G401 (cell line): Measurements from ENCODE around the gene POR. TPM values are rescaled to one million over a fixed set of nuclear protein-coding genes. Genes with fewer than 3 reads are reported as not detected.
A peak's percentile ranks its signal among the peaks of the same experiment; 100 is the strongest.

Source experiments
- DNase-seq: peaks from one replicate; pipeline ENCODE4 v3.0.0-alpha.2; 2015; ENCODE audit warnings: low spot score
- in situ Hi-C: cut with HindIII; loops from 2 replicates; pipeline ENCODE4 v1.10.0; 2016; ENCODE audit warnings: low sequenced_read_pairs, mixed read lengths
- total RNA-seq: library from RNA; depleted of rRNA; stranded (reverse); fragments of >200 nt; shearing (Covaris generic); gene quantifications from 2 replicates; pipeline ENCODE4 v1.2.3, GENCODE V29; 2014

The POR gene
- total RNA-seq, 1 experiment from 2014 or later = 44.1 TPM

DNA sequence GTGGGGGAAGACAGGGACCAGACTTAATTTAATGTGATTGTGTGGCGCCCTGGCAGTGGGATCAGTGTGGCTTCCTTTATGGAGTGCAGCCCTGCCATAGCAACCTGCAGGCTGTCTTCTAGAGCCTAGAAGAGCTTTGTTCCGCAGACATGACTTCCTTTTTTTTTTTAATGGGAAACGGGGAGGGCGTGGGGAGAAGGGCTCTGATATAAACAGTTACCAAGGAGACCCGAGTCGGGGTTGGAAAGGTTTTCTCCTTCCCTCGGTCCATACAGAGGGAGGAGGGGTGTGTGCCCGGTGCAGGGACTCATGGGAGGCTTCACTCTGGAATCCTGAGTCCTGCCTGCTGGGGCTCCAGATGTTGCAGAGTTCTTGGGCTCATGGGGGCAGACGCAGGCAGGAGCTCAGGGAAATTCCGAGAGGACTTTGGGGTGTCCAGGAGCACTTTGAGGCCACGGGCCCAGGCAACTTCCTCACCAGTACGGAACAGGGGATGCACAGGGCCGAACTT is 52.6 kb downstream of the POR start:
- in situ Hi-C loops = no loop called here
- no peak for DNase-seq

DNA sequence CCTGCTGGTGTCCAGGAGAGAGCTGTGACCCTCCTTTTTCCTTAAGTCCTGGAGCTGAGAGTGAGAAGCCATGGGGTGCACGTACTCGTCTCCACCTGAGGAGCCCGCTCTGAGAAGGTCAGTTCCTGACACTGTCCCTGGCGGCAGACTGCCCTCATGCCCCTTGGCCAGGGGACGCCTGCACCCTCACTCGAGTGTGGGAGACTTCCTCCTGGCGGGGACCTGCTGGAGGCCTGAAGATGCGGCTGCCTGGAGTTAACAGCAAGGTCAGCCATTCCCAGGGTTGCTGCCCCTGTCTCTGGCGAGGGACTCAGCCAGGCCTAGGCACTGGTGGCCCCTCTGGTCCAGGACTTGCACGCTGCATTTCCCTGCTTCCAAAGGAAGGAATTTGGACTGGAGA is 53.1 kb downstream of the POR start:
- no peak for DNase-seq
- in situ Hi-C loops = no loop called here

DNA sequence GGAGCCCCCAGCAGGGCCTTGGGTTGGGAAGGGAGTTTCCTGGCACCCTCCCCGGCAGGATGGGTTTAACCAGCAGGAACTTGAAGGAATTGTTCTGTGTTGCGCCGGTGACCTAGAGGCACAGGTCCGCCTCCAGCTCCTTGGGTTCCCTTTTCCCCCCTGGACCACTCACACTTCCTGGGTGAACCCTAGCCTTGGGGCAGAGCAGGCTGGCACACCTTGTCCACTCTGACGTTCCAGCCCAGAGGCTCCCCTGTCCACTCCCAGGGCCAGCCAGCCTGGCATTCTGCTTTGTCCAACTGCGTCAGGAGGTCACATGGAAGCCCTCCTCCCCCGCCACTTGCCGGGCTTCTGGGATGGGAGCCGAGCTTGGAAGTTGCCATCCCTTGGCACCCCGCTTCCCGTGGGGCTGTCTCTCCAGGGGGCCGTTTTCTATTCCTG is 53.6 kb downstream of the POR start:
- DNase-seq = no peak
- in situ Hi-C loops = no loop called here

DNA sequence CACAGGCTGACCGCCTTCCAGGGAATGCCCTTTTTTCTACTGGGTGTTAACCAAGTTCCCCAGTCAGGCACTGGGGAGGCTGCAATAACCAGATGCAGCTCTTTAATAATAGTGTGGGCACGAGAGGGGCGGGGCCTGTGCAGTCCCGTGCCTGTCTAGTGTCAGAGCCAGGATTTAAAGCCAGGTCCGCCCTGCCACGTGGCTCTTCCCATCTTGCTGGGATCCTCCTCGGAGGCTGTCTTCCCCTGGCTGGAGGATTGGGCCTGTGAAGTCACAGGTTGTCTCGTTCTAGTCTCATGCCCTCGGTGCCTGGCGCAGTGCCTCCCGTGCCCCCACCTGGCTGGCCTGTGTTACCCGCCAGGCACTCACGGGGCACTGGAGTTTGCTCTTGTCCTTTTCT is 54.2 kb downstream of the POR start:
- DNase-seq = no peak
- in situ Hi-C loops = no loop called here

DNA sequence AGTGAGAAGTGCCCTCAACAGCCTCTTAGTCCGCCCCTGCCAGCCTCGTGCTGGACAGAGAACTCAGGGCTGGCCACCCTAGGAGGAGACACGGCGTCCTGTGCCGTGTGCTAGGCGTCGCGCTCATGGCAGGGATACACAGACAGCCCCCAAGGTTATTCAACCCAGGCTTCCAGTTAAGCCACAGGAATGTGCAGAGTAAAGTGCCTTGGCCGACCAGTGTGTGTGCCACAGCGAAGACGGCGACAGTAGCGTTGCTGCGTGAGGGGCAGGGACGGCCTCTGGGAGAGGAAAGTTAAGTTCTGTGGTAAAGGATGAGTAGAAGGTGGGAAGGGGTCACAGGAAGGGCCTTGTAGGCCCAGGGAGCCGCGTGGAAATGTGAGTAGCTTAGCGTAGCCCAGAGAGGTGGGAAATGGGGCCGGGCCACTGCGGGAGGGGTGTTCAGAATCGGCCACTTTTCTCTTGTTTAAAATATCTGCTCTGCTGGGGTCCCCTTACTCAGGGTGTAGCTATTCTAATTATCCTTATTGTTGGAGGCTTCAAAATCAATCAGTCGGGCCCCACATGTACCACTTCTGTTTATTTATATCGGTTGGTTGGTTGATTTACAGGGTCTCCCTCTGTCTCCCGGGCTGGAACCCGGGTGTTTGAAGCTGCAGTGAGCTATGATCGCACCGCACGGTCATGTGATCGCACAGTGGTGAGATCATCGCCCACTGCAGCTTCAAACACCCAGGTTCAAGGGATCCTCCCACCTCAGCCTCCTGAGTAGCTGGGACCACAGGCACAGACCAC is 54.9 kb downstream of the POR start:
- no peak for DNase-seq

DNA sequence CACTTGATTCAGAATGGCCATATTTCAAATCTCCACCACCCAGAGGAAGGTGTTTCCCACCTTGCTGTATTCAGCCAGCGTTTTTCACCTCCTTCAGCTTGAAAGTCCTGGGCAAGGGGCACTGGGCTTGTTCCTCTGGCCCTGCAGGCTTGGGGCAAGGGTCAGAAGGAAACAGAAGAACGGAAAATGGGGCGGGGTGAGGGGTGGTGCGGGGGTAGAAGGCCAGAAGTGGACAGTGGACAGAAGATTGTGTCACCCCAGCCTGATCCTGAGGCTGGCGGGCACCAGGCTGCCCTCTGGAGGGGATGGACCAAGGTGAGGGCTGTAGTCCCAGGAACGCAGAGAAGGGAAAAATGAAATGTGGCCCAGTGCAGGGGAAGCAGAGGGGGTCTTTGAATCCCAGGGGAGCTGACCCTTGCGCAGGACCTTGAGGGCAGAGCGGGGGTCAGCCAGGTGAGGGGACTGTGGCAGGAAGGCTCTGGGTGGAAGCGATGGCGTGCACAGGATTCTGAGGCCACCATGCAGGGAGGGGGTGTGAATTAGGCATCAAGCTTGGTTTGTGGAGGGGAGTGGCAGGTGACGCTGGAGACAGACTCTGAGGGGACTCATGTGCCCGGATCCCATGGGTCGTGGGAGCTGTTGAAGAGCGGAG is 56.5 kb downstream of the POR start:
- no peak for DNase-seq
- in situ Hi-C loops = no loop called here

More for the DNA sequence above, 54.9 kb downstream of the POR start:
- in situ Hi-C loops = no loop called here

DNA sequence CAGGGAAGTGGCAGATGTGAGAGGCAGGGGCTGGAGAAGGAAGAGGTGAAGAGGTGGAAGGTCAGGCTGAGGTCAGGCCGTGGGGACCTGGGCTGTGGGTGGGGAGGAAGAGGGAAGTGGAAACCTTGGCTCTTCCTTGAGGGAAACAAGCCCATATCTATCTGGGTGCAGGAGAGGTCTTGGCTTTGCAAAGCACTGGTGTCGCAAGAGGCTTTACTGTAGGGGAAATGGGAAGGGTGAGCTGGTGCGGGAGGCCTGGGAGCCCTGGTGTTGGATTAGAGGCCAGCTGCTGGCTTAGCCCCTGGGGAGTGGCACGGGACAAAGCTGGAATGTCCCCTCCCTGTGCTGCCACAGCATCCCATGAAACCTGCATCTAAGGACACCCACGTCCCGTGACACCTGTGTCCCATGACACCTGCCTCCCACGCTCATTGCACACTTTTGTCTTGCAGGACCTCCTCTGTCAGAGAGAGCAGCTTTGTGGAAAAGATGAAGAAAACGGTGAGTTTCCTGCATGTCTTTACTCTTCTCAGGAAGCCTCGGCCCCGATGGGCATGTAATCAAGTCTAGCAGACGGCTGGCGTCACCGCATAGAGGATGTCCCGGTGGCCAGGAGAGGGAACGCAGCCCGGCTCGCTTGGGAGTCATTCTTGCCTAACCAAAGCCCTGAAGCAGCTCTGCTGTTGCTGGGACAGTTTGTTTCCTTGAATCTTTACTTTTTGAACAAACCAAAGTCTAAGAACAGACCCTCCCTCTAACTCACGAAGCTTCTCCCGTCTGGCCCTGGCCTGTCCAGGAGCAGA is 57.2 kb downstream of the POR start:
- DNase-seq = peak; percentile 27
- in situ Hi-C loops = no loop called here

DNA sequence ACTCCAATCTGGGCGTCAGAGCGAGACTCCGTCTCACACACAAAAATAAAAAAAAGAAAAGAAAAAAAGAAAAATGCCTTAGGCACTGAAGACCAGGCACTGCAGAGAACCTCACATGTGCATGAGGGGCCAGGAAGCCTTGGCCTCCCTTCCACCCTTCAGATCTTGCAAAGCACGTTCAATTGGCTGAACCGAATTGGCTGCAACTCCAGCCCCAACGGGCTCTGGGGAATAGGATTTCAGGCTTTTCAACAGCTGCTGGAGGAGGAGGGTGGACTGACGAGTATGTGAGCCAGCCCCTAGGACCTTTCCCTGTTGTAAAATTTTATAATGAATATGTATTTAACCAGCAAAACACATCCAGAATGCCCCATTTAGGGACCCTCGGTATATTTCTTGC is 62.8 kb downstream of the POR start:
- DNase-seq = no peak
- in situ Hi-C loops = no loop called here

DNA sequence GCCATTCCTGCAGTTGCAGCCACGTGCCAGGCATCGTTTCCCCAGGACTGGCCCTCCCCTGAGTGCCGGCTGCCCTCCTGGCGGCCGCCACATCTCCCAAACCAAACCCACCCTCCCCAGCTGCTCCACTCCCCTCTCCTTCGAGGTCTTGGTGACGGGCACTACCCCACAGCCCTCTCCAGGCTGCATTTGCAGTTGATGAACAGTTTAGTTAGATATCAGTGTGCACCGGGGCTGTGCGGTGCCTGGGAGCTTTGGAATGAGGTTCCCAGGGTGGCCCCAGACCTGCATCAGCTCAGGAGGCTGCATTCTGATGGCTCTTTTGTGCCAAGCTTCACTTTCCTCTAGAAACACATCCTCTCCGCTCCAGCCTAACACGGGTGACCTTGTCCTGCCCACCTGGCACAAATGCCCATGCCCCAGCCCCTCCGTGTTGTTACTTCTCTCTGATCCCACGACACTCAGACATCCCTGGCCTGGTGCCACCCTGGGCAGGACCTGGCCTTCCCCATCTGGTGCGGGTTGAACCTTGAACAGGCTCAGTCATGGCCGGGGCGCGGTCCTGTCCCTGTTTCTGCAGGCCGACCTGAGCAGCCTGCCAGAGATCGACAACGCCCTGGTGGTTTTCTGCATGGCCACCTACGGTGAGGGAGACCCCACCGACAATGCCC is 64.9 kb downstream of the POR start:
- peak; percentile 41 for DNase-seq
- in situ Hi-C loops = no loop called here

DNA sequence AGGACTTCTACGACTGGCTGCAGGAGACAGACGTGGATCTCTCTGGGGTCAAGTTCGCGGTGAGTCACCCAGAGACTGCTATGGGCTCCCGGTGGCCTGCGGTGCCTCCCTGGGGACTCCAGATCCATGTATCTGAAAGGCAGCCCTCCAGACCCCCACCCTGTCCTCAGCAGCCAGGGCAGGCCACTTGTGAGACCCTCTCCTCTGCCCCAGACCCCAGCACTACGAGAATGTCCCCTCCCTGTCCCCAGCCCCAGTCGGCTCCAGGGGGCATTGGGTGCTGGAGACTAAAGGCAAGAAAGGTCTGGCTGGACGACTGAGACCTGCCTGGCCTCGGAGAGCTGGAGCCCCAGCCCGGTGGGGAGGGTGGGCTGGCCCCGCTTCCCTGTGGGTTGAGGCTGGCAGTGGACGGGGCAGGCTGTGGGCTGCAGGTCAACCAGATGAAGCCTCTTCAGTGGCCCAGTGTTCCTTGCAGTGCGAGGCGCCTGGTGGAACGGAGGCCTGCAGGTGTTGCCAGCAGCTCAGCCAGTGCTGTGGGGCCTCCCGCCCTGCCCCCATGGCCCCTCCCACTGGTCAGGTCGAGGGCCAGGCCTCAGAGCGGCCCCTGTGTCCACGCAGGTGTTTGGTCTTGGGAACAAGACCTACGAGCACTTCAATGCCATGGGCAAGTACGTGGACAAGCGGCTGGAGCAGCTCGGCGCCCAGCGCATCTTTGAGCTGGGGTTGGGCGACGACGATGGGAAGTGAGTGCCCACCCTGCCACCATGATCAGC is 65.7 kb downstream of the POR start:
- no peak for DNase-seq
- in situ Hi-C loops = no loop called here

DNA sequence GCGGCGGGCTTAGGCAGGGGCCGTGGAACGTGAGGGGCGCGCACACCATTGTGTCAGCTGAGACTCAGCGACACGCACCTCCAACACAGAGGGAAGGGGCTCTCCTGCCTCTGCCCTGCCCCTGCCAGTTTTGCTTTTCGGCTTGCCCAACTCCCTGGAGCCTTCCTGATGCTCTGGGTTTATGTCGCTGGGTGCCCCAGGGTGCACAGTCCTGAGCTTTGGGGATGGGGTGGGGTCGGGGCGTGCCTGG is 66.2 kb downstream of the POR start:
- no peak for DNase-seq
- in situ Hi-C loops = no loop called here

DNA sequence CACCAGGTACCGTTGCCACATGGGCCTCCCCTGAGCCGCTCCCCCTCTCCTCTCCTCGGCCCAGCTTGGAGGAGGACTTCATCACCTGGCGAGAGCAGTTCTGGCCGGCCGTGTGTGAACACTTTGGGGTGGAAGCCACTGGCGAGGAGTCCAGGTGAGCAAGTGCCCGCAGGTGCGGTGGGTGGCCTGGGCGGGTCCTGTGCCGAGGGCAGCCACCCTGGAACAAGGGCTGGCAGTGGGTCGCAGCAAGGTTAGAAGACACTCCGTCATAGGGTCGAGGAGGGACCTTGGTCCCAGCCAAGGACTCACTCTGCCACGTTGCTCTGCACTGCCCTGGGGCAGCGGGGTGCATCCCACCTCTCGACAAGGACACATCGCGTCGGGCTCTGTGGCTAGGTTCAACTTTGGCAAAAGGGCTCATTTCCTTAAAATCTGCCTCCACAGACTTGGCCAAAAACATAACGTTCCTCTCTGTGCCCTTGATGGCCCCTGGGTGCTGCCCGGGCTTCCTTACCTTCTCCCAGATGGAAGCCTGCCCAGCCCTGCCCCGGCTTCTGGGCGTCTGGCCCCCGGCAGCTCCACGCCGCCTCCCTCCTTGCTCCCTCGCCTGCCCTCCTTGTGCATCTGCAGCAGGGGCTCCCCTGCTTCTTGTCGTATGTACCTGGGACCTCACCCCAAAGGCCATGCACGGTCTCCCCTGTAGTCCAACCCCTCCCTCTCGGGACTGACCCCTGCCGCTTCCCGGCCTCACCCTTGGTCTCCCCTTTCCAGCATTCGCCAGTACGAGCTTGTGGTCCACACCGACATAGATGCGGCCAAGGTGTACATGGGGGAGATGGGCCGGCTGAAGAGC is 66.7 kb downstream of the POR start:
- no peak for DNase-seq
- in situ Hi-C loops = no loop called here

DNA sequence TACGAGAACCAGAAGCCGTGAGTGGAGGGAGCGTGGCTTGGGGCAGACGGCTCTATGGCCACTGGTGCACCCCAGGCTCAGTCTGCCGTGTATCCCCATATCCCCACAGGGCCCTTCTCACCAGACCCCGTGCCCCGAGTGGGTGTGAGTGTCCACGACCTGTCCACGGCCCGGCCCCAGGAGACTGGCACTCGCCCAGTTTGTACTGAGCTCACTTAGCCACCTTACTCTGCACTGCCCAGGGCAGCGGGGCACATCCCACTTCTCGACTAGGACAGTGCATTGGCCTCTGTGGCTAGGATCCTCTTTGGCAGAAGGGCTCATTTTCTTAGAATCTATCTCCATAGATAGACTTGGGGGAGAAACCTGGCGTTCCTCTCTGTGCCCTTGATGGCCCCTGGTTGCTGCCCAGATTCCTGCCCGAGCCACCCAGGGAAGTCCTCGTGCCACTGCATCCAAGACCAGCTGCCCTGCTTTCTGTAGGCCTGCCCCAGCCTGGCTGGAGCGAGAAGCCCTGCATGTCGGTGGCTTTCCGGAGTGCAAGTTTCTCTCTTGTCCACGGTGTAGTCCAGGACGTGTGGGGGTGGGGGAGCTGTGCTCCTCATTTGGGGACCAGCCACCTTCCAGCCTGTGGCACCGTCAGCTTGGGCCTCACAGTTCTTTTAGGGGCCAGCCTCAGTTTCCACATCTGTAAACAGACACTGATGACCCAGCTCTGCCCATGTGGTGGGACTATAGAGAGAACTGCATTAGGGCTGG is 67.5 kb downstream of the POR start:
- DNase-seq = no peak
- in situ Hi-C loops = no loop called here

DNA sequence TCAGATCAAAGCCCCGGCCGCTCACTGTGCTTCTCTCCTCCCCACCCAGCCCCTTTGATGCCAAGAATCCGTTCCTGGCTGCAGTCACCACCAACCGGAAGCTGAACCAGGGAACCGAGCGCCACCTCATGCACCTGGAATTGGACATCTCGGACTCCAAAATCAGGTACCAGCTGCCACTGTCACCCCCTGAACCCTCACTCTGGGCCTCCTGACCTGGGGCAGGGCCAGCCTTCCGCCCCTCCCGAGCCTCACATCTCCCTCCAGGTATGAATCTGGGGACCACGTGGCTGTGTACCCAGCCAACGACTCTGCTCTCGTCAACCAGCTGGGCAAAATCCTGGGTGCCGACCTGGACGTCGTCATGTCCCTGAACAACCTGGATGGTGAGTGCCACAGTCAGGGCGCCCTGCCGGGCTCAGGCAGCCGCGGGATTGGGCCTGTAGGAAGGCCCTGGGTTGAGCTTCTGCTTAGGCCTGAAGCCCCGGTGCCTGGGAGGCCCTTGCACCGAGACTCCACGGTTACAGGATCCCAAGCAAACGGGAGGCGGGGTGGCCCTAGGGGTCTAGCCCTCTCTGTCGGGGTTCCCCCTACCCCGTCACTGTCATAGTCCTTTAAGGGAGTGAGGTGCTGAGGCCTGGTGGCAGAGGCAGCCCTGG is 68.6 kb downstream of the POR start:
- DNase-seq = no peak
- in situ Hi-C loops = no loop called here

DNA sequence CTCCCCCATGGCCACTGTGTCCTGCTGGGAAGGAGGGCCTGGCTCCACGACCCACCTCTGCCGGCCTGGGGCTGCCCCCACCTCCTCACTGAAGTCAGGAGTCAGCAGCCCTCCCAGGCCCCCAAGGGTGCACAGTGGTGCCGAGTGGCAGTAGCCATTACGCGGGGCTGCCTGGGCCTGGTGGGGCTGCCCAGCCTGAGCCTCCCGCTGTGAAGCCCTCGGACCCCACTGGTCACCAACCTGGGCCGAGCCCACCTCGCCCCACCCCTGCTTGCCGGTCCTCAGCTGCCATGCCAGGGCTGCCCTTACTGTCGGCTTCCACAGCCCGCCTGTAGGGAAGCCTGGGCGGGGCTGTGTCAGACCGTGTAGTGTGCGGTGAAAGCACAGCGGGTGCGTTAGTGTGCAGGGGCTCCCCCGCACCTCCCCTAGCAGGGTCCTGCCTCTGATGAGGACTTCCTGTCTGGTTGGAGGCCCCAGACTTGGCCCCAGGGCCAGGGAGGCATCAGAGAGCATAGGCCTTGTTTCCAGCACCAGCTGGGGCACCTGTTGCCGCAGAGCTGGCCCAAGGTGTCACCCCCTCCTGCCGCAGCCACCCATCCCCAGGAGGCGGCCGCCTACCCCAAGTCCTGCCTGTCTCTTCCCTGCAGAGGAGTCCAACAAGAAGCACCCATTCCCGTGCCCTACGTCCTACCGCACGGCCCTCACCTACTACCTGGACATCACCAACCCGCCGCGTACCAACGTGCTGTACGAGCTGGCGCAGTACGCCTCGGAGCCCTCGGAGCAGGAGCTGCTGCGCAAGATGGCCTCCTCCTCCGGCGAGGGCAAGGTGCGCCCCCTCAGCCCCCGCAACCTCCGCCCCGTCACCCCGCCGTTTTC is 69.4 kb downstream of the POR start:
- no peak for DNase-seq
- in situ Hi-C loops = no loop called here

DNA sequence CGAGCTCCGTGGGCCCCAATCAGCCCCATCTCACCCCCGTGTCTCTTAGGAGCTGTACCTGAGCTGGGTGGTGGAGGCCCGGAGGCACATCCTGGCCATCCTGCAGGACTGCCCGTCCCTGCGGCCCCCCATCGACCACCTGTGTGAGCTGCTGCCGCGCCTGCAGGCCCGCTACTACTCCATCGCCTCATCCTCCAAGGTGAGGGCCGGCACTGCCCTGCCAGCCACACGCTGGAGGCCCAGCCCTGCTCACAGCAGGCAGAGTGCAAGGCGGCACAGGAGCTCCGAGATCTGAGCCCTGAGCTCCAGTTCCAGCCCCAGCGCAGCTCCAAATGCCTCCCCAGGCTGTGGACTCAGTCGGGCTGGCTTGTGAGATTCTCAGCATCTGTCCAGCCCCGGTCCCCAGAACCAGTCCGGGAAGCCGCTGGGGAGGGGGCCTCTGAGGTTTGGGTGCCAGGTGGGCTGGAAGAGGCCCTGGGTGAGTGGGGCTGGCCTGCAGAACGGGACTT is 70.1 kb downstream of the POR start:
- in situ Hi-C loops = no loop called here
- DNase-seq = no peak
